ENCODE data around the gene PCGF1.

DNA sequence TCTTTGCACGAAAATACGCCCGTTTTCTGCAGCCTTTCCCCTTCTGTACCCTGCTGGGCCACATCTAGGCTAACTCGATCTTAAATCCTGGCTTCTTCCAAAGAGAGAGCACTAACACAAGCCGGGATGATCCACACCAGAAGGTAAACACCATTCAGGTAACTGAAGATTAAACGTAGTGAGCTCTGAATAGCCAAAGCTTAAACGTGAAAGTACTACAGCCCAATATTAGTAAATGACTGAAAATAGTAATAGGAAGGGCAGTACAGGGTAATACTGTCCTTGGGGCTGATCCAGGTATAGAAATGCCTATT is 34.6 kb downstream of the PCGF1 start:
- TF ChIP-seq EP300 (IDR thresholded peaks at IDR 0.05; ENCODE audit: borderline replicate concordance in 1 of 2, low read depth in 2 of 2, low read length in 2 of 2) = no peak
- TF ChIP-seq, protein P1, sequence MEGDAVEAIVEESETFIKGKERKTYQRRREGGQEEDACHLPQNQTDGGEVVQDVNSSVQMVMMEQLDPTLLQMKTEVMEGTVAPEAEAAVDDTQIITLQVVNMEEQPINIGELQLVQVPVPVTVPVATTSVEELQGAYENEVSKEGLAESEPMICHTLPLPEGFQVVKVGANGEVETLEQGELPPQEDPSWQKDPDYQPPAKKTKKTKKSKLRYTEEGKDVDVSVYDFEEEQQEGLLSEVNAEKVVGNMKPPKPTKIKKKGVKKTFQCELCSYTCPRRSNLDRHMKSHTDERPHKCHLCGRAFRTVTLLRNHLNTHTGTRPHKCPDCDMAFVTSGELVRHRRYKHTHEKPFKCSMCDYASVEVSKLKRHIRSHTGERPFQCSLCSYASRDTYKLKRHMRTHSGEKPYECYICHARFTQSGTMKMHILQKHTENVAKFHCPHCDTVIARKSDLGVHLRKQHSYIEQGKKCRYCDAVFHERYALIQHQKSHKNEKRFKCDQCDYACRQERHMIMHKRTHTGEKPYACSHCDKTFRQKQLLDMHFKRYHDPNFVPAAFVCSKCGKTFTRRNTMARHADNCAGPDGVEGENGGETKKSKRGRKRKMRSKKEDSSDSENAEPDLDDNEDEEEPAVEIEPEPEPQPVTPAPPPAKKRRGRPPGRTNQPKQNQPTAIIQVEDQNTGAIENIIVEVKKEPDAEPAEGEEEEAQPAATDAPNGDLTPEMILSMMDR (IDR thresholded peaks at IDR 0.05; ENCODE audit: control extremely low read depth in 1 of 3, insufficient read depth in 1 of 3, low read depth in 1 of 3, low read length in 3 of 3) = no peak
- no peak for TF ChIP-seq CHD2 (IDR thresholded peaks at IDR 0.05; ENCODE audit: low read length)
- TF ChIP-seq, protein P2, sequence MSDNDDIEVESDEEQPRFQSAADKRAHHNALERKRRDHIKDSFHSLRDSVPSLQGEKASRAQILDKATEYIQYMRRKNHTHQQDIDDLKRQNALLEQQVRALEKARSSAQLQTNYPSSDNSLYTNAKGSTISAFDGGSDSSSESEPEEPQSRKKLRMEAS (IDR thresholded peaks at IDR 0.05) = no peak
- TF ChIP-seq YY1 (IDR thresholded peaks at IDR 0.05; ENCODE audit: low read depth, low read length) = no peak
- no peak for TF ChIP-seq PHF8 (conservative IDR thresholded peaks at IDR 0.05; ENCODE audit: low read depth, low read length)
